GM21576 (cell line): Measurements from ENCODE around the gene RMND5B.
"Not testable (repeated sequence)": the region's sequence is repeated elsewhere in the genome, so short reads cannot be mapped to it uniquely, and the experiment has no call there.

ENCODE experiments used
- ATAC-seq: cut with Tn5 transposase; IDR thresholded peaks from one replicate; pipeline ENCODE4 v1.9.1; 2021; ENCODE audit warnings: mild to moderate bottlenecking, moderate library complexity; ENCODE audit not compliant: unreplicated experiment

RMND5B gene

GRCh38 chr5:178127300-178128009 lies 3.4 kb upstream of the RMND5B start:
- ATAC-seq: not testable (repeated sequence)

GRCh38 chr5:178129296-178129695 lies 1.5 kb upstream of the RMND5B start:
- no peak for ATAC-seq

GRCh38 chr5:178130234-178130575 lies 609 bp upstream of the RMND5B start:
- not testable (repeated sequence) for ATAC-seq

- no peak for ATAC-seq
Measured at GRCh38 chr5:178131446-178131996, 707 bp downstream of the RMND5B start.

GRCh38 chr5:178136990-178137389 lies 6.2 kb downstream of the RMND5B start:
- no peak for ATAC-seq

- ATAC-seq: no peak
Measured at GRCh38 chr5:178137991-178138390, 7.2 kb downstream of the RMND5B start.

- ATAC-seq: no peak
Measured at GRCh38 chr5:178141550-178141949, 10.7 kb downstream of the RMND5B start.

- no peak for ATAC-seq
Measured at GRCh38 chr5:178142642-178143041, 11.8 kb downstream of the RMND5B start.

- no peak for ATAC-seq
Measured at GRCh38 chr5:178143246-178143645, 12.4 kb downstream of the RMND5B start.

- ATAC-seq: no peak
Measured at GRCh38 chr5:178143901-178144300, 13.1 kb downstream of the RMND5B start.

- peak; percentile 57 for ATAC-seq
Measured at GRCh38 chr5:178145965-178146820, 15.4 kb downstream of the RMND5B start.

- no peak for ATAC-seq
Measured at GRCh38 chr5:178147406-178147805, 16.6 kb downstream of the RMND5B start.

GRCh38 chr5:178149199-178149932 lies 18.6 kb downstream of the RMND5B start:
- ATAC-seq: no peak

GRCh38 chr5:178150977-178151734 lies 20.3 kb downstream of the RMND5B start:
- ATAC-seq: no peak

GRCh38 chr5:178152491-178153444 lies 22.0 kb downstream of the RMND5B start:
- ATAC-seq: no peak

GRCh38 chr5:178153530-178154340 lies 22.9 kb downstream of the RMND5B start, which contains the start of gene NHP2:
NHP2 (minus strand) TSS chr5:178153885; CDS start chr5:178153817, 68 bp downstream.
- peak; percentile 99 for ATAC-seq

- ATAC-seq: no peak
Measured at GRCh38 chr5:178155065-178155464, 24.3 kb downstream of the RMND5B start.

- no peak for ATAC-seq
Measured at GRCh38 chr5:178160176-178160575, 29.4 kb downstream of the RMND5B start.
